LNCaP clone FGC (cell line): ENCODE measurements around the gene CIPC.

Experiments used
- DNase-seq: peaks from one replicate; pipeline ENCODE4 v3.0.0-alpha.2; 2011; ENCODE audit warnings: low read depth
- H3K4me3 ChIP-seq: 2 replicates; pipeline ENCODE4 v1.5.1; 2011; ENCODE audit warnings: mild to moderate bottlenecking, low read depth, low read length, control low read depth
- TF ChIP-seq, protein P1 (sequence below): IDR thresholded peaks from 2 replicates; pipeline ENCODE4 v1.5.1; 2012; ENCODE audit warnings: mild to moderate bottlenecking; ENCODE audit not compliant: control insufficient read depth, insufficient read depth; ENCODE audit errors: extremely low read depth

Gene CIPC

DNA sequence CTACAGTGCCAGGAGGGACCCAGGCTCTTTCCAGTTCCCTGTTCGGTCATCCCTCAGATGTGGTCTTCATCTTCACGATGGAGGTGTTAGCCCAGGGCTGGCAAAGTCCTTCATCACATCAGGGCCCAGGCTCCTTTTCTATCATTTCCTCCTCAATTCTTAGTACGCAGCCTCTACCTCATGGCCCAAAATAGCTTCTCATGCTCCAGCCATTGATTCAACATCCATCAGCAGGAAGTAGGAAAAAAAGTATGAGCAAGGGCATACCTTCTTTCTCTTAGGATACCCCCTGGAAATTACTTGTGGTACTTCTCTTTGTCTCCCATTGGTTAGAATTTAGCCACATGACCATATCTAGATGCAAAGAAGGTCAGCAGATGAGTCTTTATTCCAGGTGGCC lies 55.7 kb downstream of the CIPC start:
- TF ChIP-seq, protein P1, sequence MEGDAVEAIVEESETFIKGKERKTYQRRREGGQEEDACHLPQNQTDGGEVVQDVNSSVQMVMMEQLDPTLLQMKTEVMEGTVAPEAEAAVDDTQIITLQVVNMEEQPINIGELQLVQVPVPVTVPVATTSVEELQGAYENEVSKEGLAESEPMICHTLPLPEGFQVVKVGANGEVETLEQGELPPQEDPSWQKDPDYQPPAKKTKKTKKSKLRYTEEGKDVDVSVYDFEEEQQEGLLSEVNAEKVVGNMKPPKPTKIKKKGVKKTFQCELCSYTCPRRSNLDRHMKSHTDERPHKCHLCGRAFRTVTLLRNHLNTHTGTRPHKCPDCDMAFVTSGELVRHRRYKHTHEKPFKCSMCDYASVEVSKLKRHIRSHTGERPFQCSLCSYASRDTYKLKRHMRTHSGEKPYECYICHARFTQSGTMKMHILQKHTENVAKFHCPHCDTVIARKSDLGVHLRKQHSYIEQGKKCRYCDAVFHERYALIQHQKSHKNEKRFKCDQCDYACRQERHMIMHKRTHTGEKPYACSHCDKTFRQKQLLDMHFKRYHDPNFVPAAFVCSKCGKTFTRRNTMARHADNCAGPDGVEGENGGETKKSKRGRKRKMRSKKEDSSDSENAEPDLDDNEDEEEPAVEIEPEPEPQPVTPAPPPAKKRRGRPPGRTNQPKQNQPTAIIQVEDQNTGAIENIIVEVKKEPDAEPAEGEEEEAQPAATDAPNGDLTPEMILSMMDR = no peak
- H3K4me3 ChIP-seq = no peak overlapping the region
- DNase-seq = no peak

DNA sequence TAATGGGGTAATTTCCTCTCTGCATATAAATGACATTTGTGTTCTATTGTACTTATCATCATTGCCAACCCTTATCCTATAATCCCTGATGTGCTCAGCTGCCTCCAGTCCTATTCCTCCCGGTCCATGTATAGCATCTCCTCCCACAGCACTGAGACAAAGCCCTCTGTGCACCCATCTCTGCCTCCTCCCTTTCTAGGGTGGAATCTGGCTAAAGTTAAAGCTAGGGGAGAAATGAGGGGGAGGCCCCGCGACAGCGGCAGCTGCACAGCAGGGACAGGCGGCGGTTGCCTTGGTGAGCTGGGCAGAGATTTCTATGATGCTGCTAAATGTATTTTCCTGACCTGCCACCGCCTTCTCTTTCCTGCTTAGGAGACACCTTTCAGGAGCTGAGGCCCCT lies 56.4 kb downstream of the CIPC start:
- no peak for DNase-seq
- TF ChIP-seq, protein P1 = no peak
- no peak overlapping the region for H3K4me3 ChIP-seq

DNA sequence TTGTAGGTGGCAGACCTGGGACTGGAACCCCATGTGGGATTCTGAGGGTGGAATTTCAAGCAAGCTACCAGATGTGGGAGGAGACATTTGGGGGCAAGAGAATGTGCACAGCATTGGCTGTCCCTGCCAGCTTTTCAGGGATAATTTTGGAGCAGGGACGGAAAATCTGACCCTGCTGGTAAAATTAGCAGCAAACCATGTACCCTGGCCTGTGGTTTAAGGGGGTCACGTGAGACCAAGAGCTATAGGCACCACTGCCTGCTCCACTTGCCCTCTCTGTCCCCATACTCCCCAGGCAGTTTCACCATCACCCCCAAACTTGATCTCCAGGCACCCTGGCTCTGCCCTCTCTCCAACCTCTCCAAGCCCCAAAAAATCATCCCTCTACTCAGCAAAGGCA lies 57.0 kb downstream of the CIPC start:
- TF ChIP-seq, protein P1 = no peak
- DNase-seq = no peak
- no peak overlapping the region for H3K4me3 ChIP-seq

DNA sequence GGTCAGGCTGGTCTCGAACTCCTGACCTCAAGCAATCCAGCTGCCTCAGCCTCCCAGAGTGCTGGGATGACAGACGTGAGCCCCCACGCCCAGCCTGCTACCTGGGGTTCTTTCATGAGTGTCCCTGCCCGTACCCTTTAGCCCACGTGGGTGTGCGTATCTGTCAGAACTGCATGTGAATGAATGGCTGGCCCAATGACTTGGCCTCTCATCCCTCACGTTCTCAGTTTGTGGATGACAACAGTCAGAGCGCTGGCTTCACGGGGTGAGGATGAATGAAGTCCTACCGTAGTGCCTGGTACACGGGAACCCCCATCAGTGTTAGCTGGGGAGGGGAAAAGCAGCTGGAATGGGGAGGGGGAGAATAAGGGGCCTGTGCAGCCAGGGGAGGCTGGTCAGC lies 59.7 kb downstream of the CIPC start:
- no peak overlapping the region for H3K4me3 ChIP-seq
- TF ChIP-seq, protein P1 = no peak
- no peak for DNase-seq

DNA sequence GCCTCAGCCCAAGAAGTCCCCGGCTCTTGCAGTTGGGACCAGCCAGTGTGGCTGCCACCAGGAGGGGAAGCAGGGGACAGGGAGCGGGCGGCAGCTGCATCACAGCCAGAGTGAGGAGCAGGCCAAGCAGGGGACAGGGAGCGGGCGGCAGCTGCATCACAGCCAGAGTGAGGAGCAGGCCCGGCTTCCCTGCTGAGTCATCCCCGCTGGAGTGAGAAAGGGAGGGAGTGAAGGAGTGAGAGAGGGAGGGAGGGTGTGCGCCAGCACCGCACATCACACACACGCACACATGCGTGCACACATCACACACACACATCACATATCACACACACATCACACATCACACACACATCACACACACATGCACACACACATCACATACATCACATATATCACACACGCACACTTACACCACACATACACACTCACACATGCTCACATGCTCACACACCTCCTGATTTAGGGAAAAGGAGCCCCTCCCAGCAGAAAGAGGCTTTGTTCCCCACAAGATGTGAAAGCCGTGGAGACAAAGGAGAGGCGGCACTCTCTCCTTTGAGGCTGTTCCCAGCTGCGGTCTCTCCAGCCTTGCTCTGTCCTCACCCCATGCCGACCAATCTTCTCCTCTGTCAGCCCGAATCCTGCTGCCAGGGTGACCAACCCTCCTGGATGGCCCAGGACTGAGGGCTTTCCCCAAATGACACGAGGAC lies 60.3 kb downstream of the CIPC start:
- H3K4me3 ChIP-seq = no peak overlapping the region
- TF ChIP-seq, protein P1 = no peak

DNA sequence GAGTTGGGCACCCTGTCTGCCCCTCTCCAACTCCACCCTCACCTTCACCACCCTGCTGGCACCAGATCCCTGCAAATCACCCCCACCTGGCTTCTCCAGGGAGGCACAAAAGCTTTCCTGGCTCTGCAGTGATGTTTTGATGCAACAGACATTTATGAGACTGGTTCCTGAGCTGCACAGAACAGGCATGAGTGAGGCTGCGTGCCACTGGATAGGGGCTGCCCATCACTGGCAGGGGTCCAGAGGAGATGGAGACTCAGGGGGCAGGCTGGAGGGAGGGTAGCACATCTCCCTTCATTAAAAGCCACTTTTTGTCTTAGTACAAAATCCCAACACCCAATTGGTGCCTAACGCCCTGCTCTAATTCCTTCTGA lies 60.8 kb downstream of the CIPC start:
- TF ChIP-seq, protein P1 = no peak
- no peak overlapping the region for H3K4me3 ChIP-seq
- DNase-seq = no peak

More for the DNA sequence above, 60.3 kb downstream of the CIPC start:
- no peak for DNase-seq

DNA sequence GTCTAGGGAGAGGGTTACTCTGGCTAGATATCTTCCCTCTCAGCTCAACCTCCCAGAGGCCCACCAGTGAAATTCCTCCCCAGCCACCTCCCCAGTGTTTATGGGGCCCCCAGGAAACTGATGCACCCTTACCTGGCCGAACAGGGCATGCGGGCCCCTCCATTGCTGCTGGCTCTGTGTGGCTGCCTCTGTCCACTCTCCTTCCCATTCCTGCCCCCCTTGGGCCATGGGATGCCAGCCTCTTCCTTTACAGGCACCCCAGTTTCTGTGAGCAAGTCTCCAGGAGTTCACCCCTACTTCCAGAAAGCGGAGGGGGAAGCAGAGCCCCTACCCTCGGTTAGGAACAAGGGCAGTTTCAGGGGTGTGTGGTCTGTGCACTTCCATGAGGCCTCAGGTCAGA lies 63.0 kb downstream of the CIPC start:
- no peak overlapping the region for H3K4me3 ChIP-seq
- no peak for DNase-seq
- TF ChIP-seq, protein P1 = no peak
